Activated CD4-positive, CD25-positive, alpha-beta regulatory T cell treated with anti-CD3 and anti-CD28 coated beads, Interleukin-2, amount 50 U/mL, for 72 hours (primary cell): ENCODE data around the gene STARD10.
"Not testable (repeated sequence)": the region's sequence is repeated elsewhere in the genome, so short reads cannot be mapped to it uniquely, and the experiment has no call there.

Experiments used
- DNase-seq: peaks from one replicate; pipeline ENCODE4 v3.0.0; 2021

Gene STARD10

GRCh38 chr11:72807021-72807693 lies 13.3 kb upstream of the STARD10 start:
- DNase-seq: no peak

- DNase-seq: not testable (repeated sequence)
Observed at GRCh38 chr11:72806378-72806777, 12.5 kb upstream of the STARD10 start.

GRCh38 chr11:72805216-72805615 lies 11.4 kb upstream of the STARD10 start:
- DNase-seq: no peak

GRCh38 chr11:72802822-72803221 lies 9.0 kb upstream of the STARD10 start:
- no peak for DNase-seq

- DNase-seq: no peak
Observed at GRCh38 chr11:72799441-72799840, 5.6 kb upstream of the STARD10 start.

GRCh38 chr11:72798361-72798760 lies 4.5 kb upstream of the STARD10 start:
- no peak for DNase-seq

GRCh38 chr11:72793076-72793424 lies 797 bp downstream of the STARD10 start:
- DNase-seq: no peak

GRCh38 chr11:72792437-72793021 lies 1.3 kb downstream of the STARD10 start:
- no peak for DNase-seq

GRCh38 chr11:72791228-72791627 lies 2.6 kb downstream of the STARD10 start:
- DNase-seq: not testable (repeated sequence)

- DNase-seq: no peak
Observed at GRCh38 chr11:72789493-72790131, 4.2 kb downstream of the STARD10 start.

- no peak for DNase-seq
Observed at GRCh38 chr11:72788241-72788640, 5.6 kb downstream of the STARD10 start.

- DNase-seq: no peak
Observed at GRCh38 chr11:72787216-72788104, 6.4 kb downstream of the STARD10 start.

GRCh38 chr11:72786305-72787215 lies 7.3 kb downstream of the STARD10 start:
- DNase-seq: no peak

GRCh38 chr11:72784662-72785061 lies 9.2 kb downstream of the STARD10 start:
- no peak for DNase-seq

GRCh38 chr11:72783144-72783905 lies 10.5 kb downstream of the STARD10 start:
- no peak for DNase-seq

GRCh38 chr11:72782081-72782920 lies 11.5 kb downstream of the STARD10 start:
- no peak for DNase-seq

- DNase-seq: no peak
Observed at GRCh38 chr11:72781313-72782080, 12.3 kb downstream of the STARD10 start.

- DNase-seq: no peak
Observed at GRCh38 chr11:72781063-72781312, 12.9 kb downstream of the STARD10 start.

GRCh38 chr11:72780296-72781062 lies 13.4 kb downstream of the STARD10 start:
- DNase-seq: no peak
